ENCODE data around the gene PDZD4.
A peak's percentile ranks its signal among the peaks of the same experiment; 100 is the strongest.

Gene PDZD4

DNA sequence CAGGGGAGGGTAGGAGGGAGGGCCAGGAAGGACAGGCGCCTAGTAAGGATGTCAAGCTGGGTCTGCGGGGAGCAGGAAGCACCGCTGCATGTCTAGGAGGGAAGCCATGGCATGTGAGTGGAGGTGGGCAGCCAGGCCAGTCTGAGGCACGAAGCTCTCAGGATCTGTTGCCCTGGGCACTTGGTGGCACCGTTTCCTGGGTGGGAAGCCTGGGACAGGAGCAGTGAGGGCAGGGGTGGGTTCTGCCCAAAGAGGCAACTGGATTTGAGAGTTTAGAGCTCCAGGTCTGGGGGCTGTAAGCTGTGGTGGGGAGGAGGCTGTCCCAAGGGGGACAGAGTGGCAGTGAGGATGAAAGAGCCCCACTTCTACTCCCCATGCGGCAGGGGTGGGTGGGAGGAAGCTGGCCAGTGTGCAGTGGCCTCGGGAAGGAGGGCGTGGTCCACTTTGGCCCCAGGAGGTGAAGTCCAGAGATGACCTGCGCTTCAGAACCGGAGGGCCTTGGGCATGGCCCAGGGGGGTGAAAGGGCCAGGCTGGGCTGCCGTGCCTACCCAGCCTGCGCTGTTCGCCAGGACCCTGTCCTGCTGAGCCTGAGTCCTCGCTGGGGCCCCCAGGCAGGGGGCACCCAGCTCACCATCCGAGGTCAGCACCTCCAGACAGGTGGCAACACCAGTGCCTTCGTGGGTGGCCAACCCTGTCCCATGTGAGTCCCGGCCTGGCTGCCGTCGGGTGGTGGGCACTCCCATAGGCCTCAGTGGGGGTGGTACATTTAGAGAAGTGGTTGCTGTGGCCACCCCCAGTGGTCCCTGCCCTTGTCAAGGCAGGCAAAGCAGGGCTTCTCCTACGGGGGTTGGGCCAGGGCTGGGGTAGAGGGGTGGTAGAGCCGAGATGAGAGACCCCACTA is 57.8 kb downstream of the PDZD4 start:
- Histone ChIP-seq H3K27ac (ENCODE audit: low read depth, low read length) (no peak overlapping the region), H3K9ac (ENCODE audit: low read length) (no peak overlapping the region), H3K4me3 (ENCODE audit: low read depth in 1 of 2, low read length in 2 of 2) (no peak overlapping the region), H3K9me3 (ENCODE audit: low read length) (no peaks in the 10 kb centered on the region), H3K4me1 (ENCODE audit: insufficient read depth, low read length) (no peaks in the 10 kb centered on the region), H3K27me3 (ENCODE audit: control insufficient read depth in 1 of 2, insufficient read depth in 2 of 2, low read length in 2 of 2) (peaks cover 0 to 15% of the 10 kb centered on the region in 2 donors), H3K36me3 (ENCODE audit: insufficient read depth, low read length) (peaks cover 16% of the 10 kb centered on the region)

DNA sequence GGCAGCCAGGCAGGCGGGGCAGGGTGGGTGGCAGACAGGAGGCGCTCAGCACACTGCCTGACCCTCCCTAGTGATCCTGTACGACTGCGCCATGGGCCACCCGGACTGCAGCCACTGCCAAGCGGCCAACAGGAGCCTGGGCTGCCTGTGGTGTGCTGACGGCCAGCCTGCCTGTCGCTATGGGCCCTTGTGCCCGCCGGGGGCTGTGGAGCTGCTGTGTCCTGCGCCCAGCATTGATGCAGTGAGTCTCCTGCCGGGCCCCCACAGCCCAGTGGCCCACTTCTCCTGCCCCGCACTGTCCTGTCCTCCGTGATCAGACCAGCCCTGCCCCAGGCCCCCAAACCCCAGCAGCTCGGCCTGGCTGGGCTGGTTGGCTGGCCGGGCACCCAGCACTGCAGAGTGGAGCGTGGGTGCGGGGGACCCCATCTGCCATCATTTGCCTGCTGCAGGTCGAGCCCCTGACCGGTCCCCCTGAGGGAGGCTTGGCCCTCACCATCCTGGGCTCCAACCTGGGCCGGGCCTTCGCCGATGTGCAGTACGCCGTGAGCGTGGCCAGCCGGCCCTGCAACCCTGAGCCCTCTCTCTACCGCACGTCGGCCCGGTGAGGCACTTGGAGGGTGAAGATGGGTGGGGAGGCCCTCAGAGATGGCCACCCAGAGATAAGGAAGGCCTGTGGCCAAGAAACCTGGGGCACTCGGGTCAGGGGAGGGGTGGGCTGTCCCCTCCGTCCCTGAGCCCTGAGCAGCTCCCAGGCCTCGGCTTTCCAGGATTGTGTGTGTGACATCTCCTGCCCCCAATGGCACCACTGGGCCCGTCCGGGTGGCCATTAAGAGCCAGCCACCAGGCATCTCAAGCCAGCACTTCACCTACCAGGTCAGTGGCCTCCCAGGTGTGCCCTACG is 58.7 kb downstream of the PDZD4 start:
- peaks cover 0 to 15% of the 10 kb centered on the region in 2 donors for H3K27me3 ChIP-seq (ENCODE audit: control insufficient read depth in 1 of 2, insufficient read depth in 2 of 2, low read length in 2 of 2)
- H3K27ac ChIP-seq (ENCODE audit: low read depth, low read length): no peak overlapping the region
- no peaks in the 10 kb centered on the region for H3K9me3 ChIP-seq (ENCODE audit: low read length)
- no peak overlapping the region for H3K9ac ChIP-seq (ENCODE audit: low read length)
- no peaks in the 10 kb centered on the region for H3K4me1 ChIP-seq (ENCODE audit: insufficient read depth, low read length)
- H3K36me3 ChIP-seq (ENCODE audit: insufficient read depth, low read length): peaks cover 16% of the 10 kb centered on the region
- H3K4me3 ChIP-seq (ENCODE audit: low read depth in 1 of 2, low read length in 2 of 2): no peak overlapping the region

DNA sequence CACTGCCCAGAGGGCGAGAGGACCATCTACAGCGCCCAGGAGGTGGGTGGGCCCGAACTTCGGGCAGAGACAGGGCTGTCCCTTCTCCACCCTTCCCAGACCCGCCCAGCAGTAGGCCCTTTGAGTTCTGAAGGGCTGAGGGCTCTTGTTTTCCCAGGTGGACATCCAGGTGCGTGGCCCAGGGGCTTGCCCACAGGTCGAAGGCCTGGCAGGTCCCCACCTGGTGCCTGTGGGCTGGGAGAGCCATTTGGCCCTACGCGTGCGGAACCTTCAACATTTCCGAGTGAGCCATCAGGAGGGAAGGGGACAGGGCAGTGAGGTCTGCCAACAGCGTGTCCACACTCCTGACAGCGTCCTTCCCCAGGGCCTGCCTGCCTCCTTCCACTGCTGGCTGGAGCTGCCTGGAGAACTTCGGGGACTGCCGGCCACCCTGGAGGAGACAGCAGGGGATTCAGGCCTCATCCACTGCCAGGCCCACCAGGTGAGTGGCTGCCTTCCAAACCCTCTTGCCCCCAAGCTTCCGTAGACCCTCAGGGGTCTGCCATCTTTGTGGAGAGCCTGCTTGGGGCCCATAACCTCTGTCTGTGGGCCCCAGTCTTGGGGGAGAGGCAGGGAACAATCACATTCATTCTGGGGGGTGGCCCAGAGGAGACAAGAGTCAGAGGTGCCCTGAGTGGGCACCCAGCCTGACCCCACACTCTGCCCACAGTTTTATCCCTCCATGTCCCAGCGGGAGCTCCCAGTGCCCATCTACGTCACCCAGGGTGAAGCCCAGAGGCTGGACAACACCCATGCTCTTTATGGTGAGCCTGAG is 59.5 kb downstream of the PDZD4 start:
- no peak overlapping the region for H3K9ac ChIP-seq (ENCODE audit: low read length)
- peaks cover 16% of the 10 kb centered on the region for H3K36me3 ChIP-seq (ENCODE audit: insufficient read depth, low read length)
- H3K27me3 ChIP-seq (ENCODE audit: control insufficient read depth in 1 of 2, insufficient read depth in 2 of 2, low read length in 2 of 2): peaks cover 0 to 19% of the 10 kb centered on the region in 2 donors
- H3K27ac ChIP-seq (ENCODE audit: low read depth, low read length): no peak overlapping the region
- H3K4me3 ChIP-seq (ENCODE audit: low read depth in 1 of 2, low read length in 2 of 2): no peak overlapping the region
- no peaks in the 10 kb centered on the region for H3K9me3 ChIP-seq (ENCODE audit: low read length)
- H3K4me1 ChIP-seq (ENCODE audit: insufficient read depth, low read length): no peaks in the 10 kb centered on the region

- H3K9me3 ChIP-seq (ENCODE audit: low read length): no peaks in the 10 kb centered on the region
- H3K36me3 ChIP-seq (ENCODE audit: insufficient read depth, low read length): peaks cover 16% of the 10 kb centered on the region
- H3K9ac ChIP-seq (ENCODE audit: low read length): no peak overlapping the region
- H3K4me3 ChIP-seq (ENCODE audit: low read depth in 1 of 2, low read length in 2 of 2): no peak overlapping the region
- H3K27me3 ChIP-seq (ENCODE audit: control insufficient read depth in 1 of 2, insufficient read depth in 2 of 2, low read length in 2 of 2): peaks cover 0 to 19% of the 10 kb centered on the region in 2 donors
- no peak overlapping the region for H3K27ac ChIP-seq (ENCODE audit: low read depth, low read length)
- H3K4me1 ChIP-seq (ENCODE audit: insufficient read depth, low read length): no peaks in the 10 kb centered on the region
Observed at GRCh38 chrX:153769865-153770600, 60.3 kb downstream of the PDZD4 start.

- Histone ChIP-seq H3K27ac (ENCODE audit: low read depth, low read length) (peak overlapping the region; percentile 44), H3K36me3 (ENCODE audit: insufficient read depth, low read length) (peaks cover 16% of the 10 kb centered on the region), H3K4me1 (ENCODE audit: insufficient read depth, low read length) (no peaks in the 10 kb centered on the region), H3K4me3 (ENCODE audit: low read depth in 1 of 2, low read length in 2 of 2) (no peak overlapping the region), H3K9ac (ENCODE audit: low read length) (no peak overlapping the region), H3K9me3 (ENCODE audit: low read length) (no peaks in the 10 kb centered on the region), H3K27me3 (ENCODE audit: control insufficient read depth in 1 of 2, insufficient read depth in 2 of 2, low read length in 2 of 2) (peaks cover 0 to 19% of the 10 kb centered on the region in 2 donors)
Observed at GRCh38 chrX:153769158-153769864, 61.0 kb downstream of the PDZD4 start.

GRCh38 chrX:153768311-153769157 is 61.8 kb downstream of the PDZD4 start:
- Histone ChIP-seq H3K27ac (ENCODE audit: low read depth, low read length) (peak overlapping the region; percentile 44), H3K9ac (ENCODE audit: low read length) (no peak overlapping the region), H3K9me3 (ENCODE audit: low read length) (no peaks in the 10 kb centered on the region), H3K27me3 (ENCODE audit: control insufficient read depth in 1 of 2, insufficient read depth in 2 of 2, low read length in 2 of 2) (peaks cover 0 to 19% of the 10 kb centered on the region in 2 donors), H3K36me3 (ENCODE audit: insufficient read depth, low read length) (peaks cover 16% of the 10 kb centered on the region), H3K4me3 (ENCODE audit: low read depth in 1 of 2, low read length in 2 of 2) (no peak overlapping the region), H3K4me1 (ENCODE audit: insufficient read depth, low read length) (no peaks in the 10 kb centered on the region)

GRCh38 chrX:153767674-153768055 is 62.7 kb downstream of the PDZD4 start:
- Histone ChIP-seq H3K9ac (ENCODE audit: low read length) (no peak overlapping the region), H3K4me3 (ENCODE audit: low read depth in 1 of 2, low read length in 2 of 2) (no peak overlapping the region), H3K9me3 (ENCODE audit: low read length) (no peaks in the 10 kb centered on the region), H3K27ac (ENCODE audit: low read depth, low read length) (no peak overlapping the region), H3K4me1 (ENCODE audit: insufficient read depth, low read length) (no peaks in the 10 kb centered on the region), H3K27me3 (ENCODE audit: control insufficient read depth in 1 of 2, insufficient read depth in 2 of 2, low read length in 2 of 2) (peaks cover 0 to 19% of the 10 kb centered on the region in 2 donors), H3K36me3 (ENCODE audit: insufficient read depth, low read length) (peaks cover 16% of the 10 kb centered on the region)

DNA sequence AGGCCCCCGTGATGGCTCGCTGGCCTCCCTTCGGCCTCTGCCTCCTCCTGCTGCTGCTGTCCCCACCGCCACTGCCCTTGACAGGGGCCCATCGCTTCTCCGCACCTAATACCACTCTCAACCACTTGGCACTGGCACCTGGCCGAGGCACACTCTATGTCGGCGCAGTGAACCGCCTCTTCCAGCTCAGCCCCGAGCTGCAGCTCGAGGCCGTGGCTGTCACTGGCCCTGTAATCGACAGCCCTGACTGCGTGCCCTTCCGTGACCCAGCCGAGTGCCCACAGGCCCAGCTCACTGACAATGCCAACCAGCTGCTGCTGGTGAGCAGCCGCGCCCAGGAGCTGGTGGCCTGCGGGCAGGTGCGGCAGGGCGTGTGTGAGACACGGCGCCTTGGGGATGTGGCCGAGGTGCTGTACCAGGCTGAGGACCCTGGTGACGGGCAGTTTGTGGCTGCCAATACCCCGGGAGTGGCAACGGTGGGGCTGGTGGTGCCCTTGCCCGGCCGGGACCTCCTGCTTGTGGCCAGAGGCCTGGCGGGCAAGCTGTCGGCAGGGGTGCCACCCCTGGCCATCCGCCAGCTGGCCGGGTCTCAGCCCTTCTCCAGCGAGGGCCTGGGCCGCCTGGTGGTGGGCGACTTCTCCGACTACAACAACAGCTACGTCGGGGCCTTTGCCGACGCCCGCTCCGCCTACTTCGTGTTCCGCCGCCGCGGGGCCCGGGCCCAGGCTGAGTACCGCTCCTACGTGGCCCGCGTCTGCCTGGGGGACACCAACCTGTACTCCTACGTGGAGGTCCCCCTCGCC is 63.3 kb downstream of the PDZD4 start:
- peak overlapping the region; percentile 35 for H3K27ac ChIP-seq (ENCODE audit: low read depth, low read length)
- peak overlapping the region in 1 of 2 donors; percentile 56 for H3K4me3 ChIP-seq (ENCODE audit: low read depth in 1 of 2, low read length in 2 of 2)
- peaks cover 0 to 17% of the 10 kb centered on the region in 2 donors for H3K27me3 ChIP-seq (ENCODE audit: control insufficient read depth in 1 of 2, insufficient read depth in 2 of 2, low read length in 2 of 2)
- no peaks in the 10 kb centered on the region for H3K4me1 ChIP-seq (ENCODE audit: insufficient read depth, low read length)
- peaks cover 16% of the 10 kb centered on the region for H3K36me3 ChIP-seq (ENCODE audit: insufficient read depth, low read length)
- no peaks in the 10 kb centered on the region for H3K9me3 ChIP-seq (ENCODE audit: low read length)
- H3K9ac ChIP-seq (ENCODE audit: low read length): no peak overlapping the region

All from muscle layer of colon (tissue), 2 donors.